Caco-2 (cell line): ENCODE data around the gene IGF2BP3. TPM values are rescaled to one million over a fixed set of nuclear protein-coding genes. Genes with fewer than 3 reads are reported as not detected.
"Not testable (repeated sequence)": the region's sequence is repeated elsewhere in the genome, so short reads cannot be mapped to it uniquely, and the experiment has no call there.

Experiments used
- BruUV-seq: library from RNA; stranded (reverse); fragments of 400-500 nt; replicated peaks from 2 replicates; lab custom pipeline; 2021; lab: Mats Ljungman, UMichigan
- CTCF ChIA-PET: fragments of 300-600 bp; sonication (Branson Sonifier 250); formaldehyde crosslinking; loops from one replicate; lab custom pipeline; 2022; ENCODE audit warnings: antibody characterized with exemption; lab: Charles Lee
- POLR2A ChIA-PET: fragments of 300-600 bp; sonication (Branson Sonifier 250); formaldehyde crosslinking; loops from one replicate; lab custom pipeline; 2022; ENCODE audit warnings: antibody characterized with exemption; lab: Charles Lee
- DNase-seq, 2 experiments: peaks; one replicate each; pipeline versions ENCODE4 v3.0.0 to v3.0.0-alpha.2; 2020 to 2022
- H3K27me3 ChIP-seq: replicated peaks from 2 replicates; pipeline ENCODE4 v1.6.0; 2011; ENCODE audit warnings: low read length; ENCODE audit not compliant: control insufficient read depth, insufficient read depth
- H3K36me3 ChIP-seq: 2 replicates; pipeline ENCODE4 v1.5.1; 2011; ENCODE audit warnings: low read length; ENCODE audit not compliant: control insufficient read depth, insufficient read depth
- H3K4me1 ChIP-seq: fragments of 250-450 bp; sonication (Bioruptor Pico); 2 replicates; pipeline ENCODE4 v1.5.1; 2020; ENCODE audit warnings: mild to moderate bottlenecking
- H3K4me3 ChIP-seq: 2 replicates; pipeline ENCODE4 v1.5.1; 2011; ENCODE audit warnings: low read depth, mild to moderate bottlenecking, control low read depth, low read length
- H3K9me3 ChIP-seq: fragments of 250-450 bp; sonication (Bioruptor Pico); 2 replicates; pipeline ENCODE4 v1.5.1; 2020; ENCODE audit warnings: mild to moderate bottlenecking, moderate library complexity
- H3K27ac Mint-ChIP-seq: one replicate; pipeline ENCODE4 v1.8.0; 2022; ENCODE audit warnings: mixed read lengths; ENCODE audit not compliant: unreplicated experiment
- H3K27me3 Mint-ChIP-seq: one replicate; pipeline ENCODE4 v1.8.0; 2022; ENCODE audit warnings: mixed read lengths; ENCODE audit not compliant: insufficient read depth, unreplicated experiment
- H3K36me3 Mint-ChIP-seq: one replicate; pipeline ENCODE4 v1.8.0; 2022; ENCODE audit warnings: mild to moderate bottlenecking, mixed read lengths; ENCODE audit not compliant: insufficient read depth, unreplicated experiment
- H3K4me1 Mint-ChIP-seq: one replicate; pipeline ENCODE4 v1.8.0; 2022; ENCODE audit warnings: low read depth, mixed read lengths; ENCODE audit not compliant: unreplicated experiment
- H3K4me3 Mint-ChIP-seq: one replicate; pipeline ENCODE4 v1.8.0; 2022; ENCODE audit warnings: mild to moderate bottlenecking, moderate library complexity, mixed read lengths; ENCODE audit not compliant: unreplicated experiment
- H3K9me3 Mint-ChIP-seq: one replicate; pipeline ENCODE4 v1.8.0; 2022; ENCODE audit warnings: mixed read lengths; ENCODE audit not compliant: unreplicated experiment
- CTCF ChIP-seq, 2 experiments: fragments of 200-600 bp in 1 of 2; IDR thresholded peaks; 1 replicate in 1 of 2; 2 replicates in 1 of 2; pipeline versions ENCODE4 v1.5.1 to v1.8.0; 2011 to 2022; ENCODE audit warnings: antibody characterized with exemption in 1 of 2, control low read depth in 1 of 2, inconsistent platforms in 1 of 2, low read depth in 1 of 2, low read length in 1 of 2, mild to moderate bottlenecking in 1 of 2, moderate library complexity in 1 of 2; ENCODE audit not compliant: insufficient read depth in 1 of 2, severe bottlenecking in 1 of 2, unreplicated experiment in 1 of 2
- intact Hi-C: fragments of 100-400 bp; cut with micrococcal nuclease; formaldehyde crosslinking; loops from one replicate; pipeline ENCODE4 v1.10.0; 2022; ENCODE audit not compliant: unreplicated experiment
- total RNA-seq: library from RNA; stranded (reverse); gene quantifications from 2 replicates; pipeline ENCODE4 v1.2.3, GENCODE V29; 2022

IGF2BP3 gene
- total RNA-seq, 1 experiment from 2014 or later = 127 TPM

GRCh38 chr7:23331132-23331531 lies 139.2 kb downstream of the IGF2BP3 start:
- no peak for DNase-seq
- CTCF ChIA-PET = interaction anchor here (0.7 kb wide), 1 partner anchor 1404 kb away, joined by 4 read pairs; no protein-coding TSS in a partner anchor
- H3K27me3 Mint-ChIP-seq = no peaks in the 10 kb centered on the region
- no peak overlapping the region for H3K27ac Mint-ChIP-seq
- Histone ChIP-seq H3K4me3 (no peak overlapping the region), H3K36me3 (no peaks in the 10 kb centered on the region), H3K4me1 (peaks cover 20% of the 10 kb centered on the region), H3K9me3 (no peaks in the 10 kb centered on the region), H3K27me3 (no peaks in the 10 kb centered on the region)
- no peak for TF ChIP-seq CTCF (IDR thresholded peaks at IDR 0.05; ENCODE audit: insufficient read depth in 1 of 2, low read depth in 1 of 2, low read length in 1 of 2, severe bottlenecking in 1 of 2, unreplicated experiment in 1 of 2)
- H3K9me3 Mint-ChIP-seq = no peaks in the 10 kb centered on the region
- H3K4me1 Mint-ChIP-seq = peaks cover 16% of the 10 kb centered on the region
- BruUV-seq = no TSS peak
- intact Hi-C loops = no loop called here
- POLR2A ChIA-PET = no interaction called here
- peaks cover 89% of the 10 kb centered on the region for H3K36me3 Mint-ChIP-seq
- no peak overlapping the region for H3K4me3 Mint-ChIP-seq

GRCh38 chr7:23315366-23315765 lies 154.9 kb downstream of the IGF2BP3 start:
- intact Hi-C loops = no loop called here

GRCh38 chr7:23312141-23312540 lies 158.2 kb downstream of the IGF2BP3 start:
- H3K4me3 Mint-ChIP-seq, CTCF ChIA-PET, H3K4me3 ChIP-seq, BruUV-seq, H3K9me3 ChIP-seq, H3K4me1 ChIP-seq, H3K27ac Mint-ChIP-seq, H3K27me3 ChIP-seq, POLR2A ChIA-PET, H3K36me3 ChIP-seq, H3K27me3 Mint-ChIP-seq, intact Hi-C loops, DNase-seq, H3K9me3 Mint-ChIP-seq: not testable (repeated sequence)
- Mint-ChIP-seq H3K4me1 (peaks cover 12% of the 10 kb centered on the region), H3K36me3 (peaks cover 98% of the 10 kb centered on the region)

More at GRCh38 chr7:23315366-23315765, 154.9 kb downstream of the IGF2BP3 start:
- no peak overlapping the region for H3K4me3 ChIP-seq
- DNase-seq = no peak
- Mint-ChIP-seq H3K4me1 (no peaks in the 10 kb centered on the region), H3K27me3 (no peaks in the 10 kb centered on the region), H3K9me3 (no peaks in the 10 kb centered on the region), H3K36me3 (peaks cover 98% of the 10 kb centered on the region), H3K27ac (no peak overlapping the region), H3K4me3 (no peak overlapping the region)
- H3K9me3 ChIP-seq = no peaks in the 10 kb centered on the region
- no TSS peak for BruUV-seq
- TF ChIP-seq CTCF (IDR thresholded peaks at IDR 0.05; ENCODE audit: insufficient read depth in 1 of 2, low read depth in 1 of 2, low read length in 1 of 2, severe bottlenecking in 1 of 2, unreplicated experiment in 1 of 2) = no peak
- H3K4me1 ChIP-seq = 0 out of 2 replicates have a peak, but pooled peaks cover 4% of the 10 kb centered on the region
- ChIA-PET CTCF (no interaction called here), POLR2A (no interaction called here)
- peaks cover 6% of the 10 kb centered on the region for H3K36me3 ChIP-seq
- H3K27me3 ChIP-seq = no peaks in the 10 kb centered on the region
